ENCODE results near the gene IFNA6.

Gene IFNA6

GRCh38 chr9:21331676-21332402 is 18.8 kb downstream of the IFNA6 start:
- no peak for TF ChIP-seq POLR2AphosphoS5 (IDR thresholded peaks at IDR 0.05; ENCODE audit: low read depth, low read length)
- TF ChIP-seq SPI1 (IDR thresholded peaks at IDR 0.05; ENCODE audit: low read depth, low read length), result no peak
- no peak for TF ChIP-seq POU2F2 (IDR thresholded peaks at IDR 0.05; ENCODE audit: low read depth, low read length)
- no peak for TF ChIP-seq PAX5 (IDR thresholded peaks at IDR 0.05; ENCODE audit: insufficient read depth, low read length, severe bottlenecking)
- TF ChIP-seq POLR2A (IDR thresholded peaks at IDR 0.05; ENCODE audit: low read depth, low read length), result no peak
- no peak for TF ChIP-seq TAF1 (IDR thresholded peaks at IDR 0.05; ENCODE audit: low read depth, low read length)
- FAIRE-seq (peak; percentile 40), DNase-seq (ENCODE audit: insufficient read length, low spot score) (no peak)

GRCh38 chr9:21326526-21327139 is 24.1 kb downstream of the IFNA6 start:
- FAIRE-seq (peak; percentile 83), DNase-seq (ENCODE audit: insufficient read length, low spot score) (peak; percentile 12)
- no peak for TF ChIP-seq POU2F2 (IDR thresholded peaks at IDR 0.05; ENCODE audit: low read depth, low read length)

- FAIRE-seq (no peak), DNase-seq (ENCODE audit: insufficient read length, low spot score) (no peak)
- TF ChIP-seq POLR2AphosphoS5 (IDR thresholded peaks at IDR 0.05; ENCODE audit: low read depth, low read length) (0 out of 2 replicates have a peak, but pooled peaks have one; percentile 6), TAF1 (IDR thresholded peaks at IDR 0.05; ENCODE audit: low read depth, low read length) (no peak)
These were observed 26.6 kb downstream of the IFNA6 start for GRCh38 chr9:21324047-21324446.

GRCh38 chr9:21322911-21323461 is 27.7 kb downstream of the IFNA6 start:
- FAIRE-seq (no peak), DNase-seq (ENCODE audit: insufficient read length, low spot score) (no peak)
- no peak for TF ChIP-seq POU2F2 (IDR thresholded peaks at IDR 0.05; ENCODE audit: low read depth, low read length)
- no peak for TF ChIP-seq POLR2AphosphoS5 (IDR thresholded peaks at IDR 0.05; ENCODE audit: low read depth, low read length)
- no peak for TF ChIP-seq POLR2A (IDR thresholded peaks at IDR 0.05; ENCODE audit: low read depth, low read length)
- TF ChIP-seq SPI1 (IDR thresholded peaks at IDR 0.05; ENCODE audit: low read depth, low read length), result no peak
- no peak for TF ChIP-seq TAF1 (IDR thresholded peaks at IDR 0.05; ENCODE audit: low read depth, low read length)
- TF ChIP-seq PAX5 (IDR thresholded peaks at IDR 0.05; ENCODE audit: insufficient read depth, low read length, severe bottlenecking), result no peak

- no peak for DNase-seq (ENCODE audit: insufficient read length, low spot score)
- TF ChIP-seq SPI1 (IDR thresholded peaks at IDR 0.05; ENCODE audit: low read depth, low read length) (no peak), POLR2A (IDR thresholded peaks at IDR 0.05; ENCODE audit: low read depth, low read length) (no peak), POU2F2 (IDR thresholded peaks at IDR 0.05; ENCODE audit: low read depth, low read length) (no peak), POLR2AphosphoS5 (IDR thresholded peaks at IDR 0.05; ENCODE audit: low read depth, low read length) (no peak), TAF1 (IDR thresholded peaks at IDR 0.05; ENCODE audit: low read depth, low read length) (no peak), PAX5 (IDR thresholded peaks at IDR 0.05; ENCODE audit: insufficient read depth, low read length, severe bottlenecking) (no peak)
- FAIRE-seq, result no peak
These were observed 30.2 kb downstream of the IFNA6 start for GRCh38 chr9:21320465-21320864.

- DNase-seq (ENCODE audit: insufficient read length, low spot score), result no peak
- no peak for TF ChIP-seq POLR2A (IDR thresholded peaks at IDR 0.05; ENCODE audit: low read depth, low read length)
- TF ChIP-seq TAF1 (IDR thresholded peaks at IDR 0.05; ENCODE audit: low read depth, low read length), result no peak
- TF ChIP-seq SPI1 (IDR thresholded peaks at IDR 0.05; ENCODE audit: low read depth, low read length), result no peak
- no peak for TF ChIP-seq POLR2AphosphoS5 (IDR thresholded peaks at IDR 0.05; ENCODE audit: low read depth, low read length)
- TF ChIP-seq PAX5 (IDR thresholded peaks at IDR 0.05; ENCODE audit: insufficient read depth, low read length, severe bottlenecking), result no peak
- no peak for TF ChIP-seq POU2F2 (IDR thresholded peaks at IDR 0.05; ENCODE audit: low read depth, low read length)
- peak; percentile 50 for FAIRE-seq
These were observed 32.4 kb downstream of the IFNA6 start for GRCh38 chr9:21317956-21318923.

- TF ChIP-seq POLR2A (IDR thresholded peaks at IDR 0.05; ENCODE audit: low read depth, low read length), result no peak
- TF ChIP-seq POU2F2 (IDR thresholded peaks at IDR 0.05; ENCODE audit: low read depth, low read length), result no peak
- no peak for TF ChIP-seq TAF1 (IDR thresholded peaks at IDR 0.05; ENCODE audit: low read depth, low read length)
- no peak for TF ChIP-seq SPI1 (IDR thresholded peaks at IDR 0.05; ENCODE audit: low read depth, low read length)
- TF ChIP-seq PAX5 (IDR thresholded peaks at IDR 0.05; ENCODE audit: insufficient read depth, low read length, severe bottlenecking), result no peak
- TF ChIP-seq POLR2AphosphoS5 (IDR thresholded peaks at IDR 0.05; ENCODE audit: low read depth, low read length), result no peak
- DNase-seq (ENCODE audit: insufficient read length, low spot score) (no peak), FAIRE-seq (no peak)
These were observed 33.8 kb downstream of the IFNA6 start for GRCh38 chr9:21316860-21317259.

- DNase-seq (ENCODE audit: insufficient read length, low spot score) (no peak), FAIRE-seq (no peak)
- TF ChIP-seq POU2F2 (IDR thresholded peaks at IDR 0.05; ENCODE audit: low read depth, low read length), result no peak
- TF ChIP-seq POLR2A (IDR thresholded peaks at IDR 0.05; ENCODE audit: low read depth, low read length), result no peak
- TF ChIP-seq PAX5 (IDR thresholded peaks at IDR 0.05; ENCODE audit: insufficient read depth, low read length, severe bottlenecking), result no peak
- no peak for TF ChIP-seq POLR2AphosphoS5 (IDR thresholded peaks at IDR 0.05; ENCODE audit: low read depth, low read length)
- no peak for TF ChIP-seq SPI1 (IDR thresholded peaks at IDR 0.05; ENCODE audit: low read depth, low read length)
- no peak for TF ChIP-seq TAF1 (IDR thresholded peaks at IDR 0.05; ENCODE audit: low read depth, low read length)
These were observed 34.5 kb downstream of the IFNA6 start for GRCh38 chr9:21316032-21316842.

All from GM12891 (cell line).